GM12865 (cell line): Measurements from ENCODE around the gene BCAS4.
A peak's percentile ranks its signal among the peaks of the same experiment; 100 is the strongest.

Source experiments
- DNase-seq: peaks from one replicate; pipeline ENCODE4 v3.0.0; 2010; ENCODE audit warnings: low read depth
- H3K4me3 ChIP-seq: 2 replicates; pipeline ENCODE4 v1.5.1; 2011; ENCODE audit warnings: mild to moderate bottlenecking, low read depth, low read length, control low read depth
- TF ChIP-seq, protein P1 (sequence below): IDR thresholded peaks from 2 replicates; pipeline ENCODE4 v1.5.1; 2011; ENCODE audit warnings: low read length, control low read depth, low read depth, inconsistent platforms; ENCODE audit not compliant: insufficient read depth; ENCODE audit errors: missing control alignments

Gene BCAS4

DNA sequence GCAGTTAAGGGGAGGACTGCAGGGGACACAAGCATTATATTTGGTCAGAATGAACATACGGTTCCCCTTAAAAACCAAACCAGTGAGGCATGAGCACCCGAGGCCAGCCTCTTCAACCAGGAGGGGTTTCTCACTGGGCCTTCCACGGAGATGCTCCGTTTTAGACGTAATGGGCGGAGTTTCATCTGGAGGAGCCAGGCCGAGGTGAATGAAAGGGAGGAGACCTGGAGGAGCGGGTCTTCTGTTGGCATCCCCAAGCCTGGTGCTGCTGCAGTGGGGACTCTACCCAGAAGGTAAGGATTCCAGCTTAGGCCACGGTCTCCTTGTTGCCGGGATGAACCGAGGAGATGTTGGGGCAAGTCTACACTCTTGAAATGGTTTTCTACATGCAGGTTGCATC lies 89.0 kb downstream of the BCAS4 start:
- H3K4me3 ChIP-seq, result no peak overlapping the region
- TF ChIP-seq, protein P1, sequence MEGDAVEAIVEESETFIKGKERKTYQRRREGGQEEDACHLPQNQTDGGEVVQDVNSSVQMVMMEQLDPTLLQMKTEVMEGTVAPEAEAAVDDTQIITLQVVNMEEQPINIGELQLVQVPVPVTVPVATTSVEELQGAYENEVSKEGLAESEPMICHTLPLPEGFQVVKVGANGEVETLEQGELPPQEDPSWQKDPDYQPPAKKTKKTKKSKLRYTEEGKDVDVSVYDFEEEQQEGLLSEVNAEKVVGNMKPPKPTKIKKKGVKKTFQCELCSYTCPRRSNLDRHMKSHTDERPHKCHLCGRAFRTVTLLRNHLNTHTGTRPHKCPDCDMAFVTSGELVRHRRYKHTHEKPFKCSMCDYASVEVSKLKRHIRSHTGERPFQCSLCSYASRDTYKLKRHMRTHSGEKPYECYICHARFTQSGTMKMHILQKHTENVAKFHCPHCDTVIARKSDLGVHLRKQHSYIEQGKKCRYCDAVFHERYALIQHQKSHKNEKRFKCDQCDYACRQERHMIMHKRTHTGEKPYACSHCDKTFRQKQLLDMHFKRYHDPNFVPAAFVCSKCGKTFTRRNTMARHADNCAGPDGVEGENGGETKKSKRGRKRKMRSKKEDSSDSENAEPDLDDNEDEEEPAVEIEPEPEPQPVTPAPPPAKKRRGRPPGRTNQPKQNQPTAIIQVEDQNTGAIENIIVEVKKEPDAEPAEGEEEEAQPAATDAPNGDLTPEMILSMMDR, result no peak
- DNase-seq, result no peak

DNA sequence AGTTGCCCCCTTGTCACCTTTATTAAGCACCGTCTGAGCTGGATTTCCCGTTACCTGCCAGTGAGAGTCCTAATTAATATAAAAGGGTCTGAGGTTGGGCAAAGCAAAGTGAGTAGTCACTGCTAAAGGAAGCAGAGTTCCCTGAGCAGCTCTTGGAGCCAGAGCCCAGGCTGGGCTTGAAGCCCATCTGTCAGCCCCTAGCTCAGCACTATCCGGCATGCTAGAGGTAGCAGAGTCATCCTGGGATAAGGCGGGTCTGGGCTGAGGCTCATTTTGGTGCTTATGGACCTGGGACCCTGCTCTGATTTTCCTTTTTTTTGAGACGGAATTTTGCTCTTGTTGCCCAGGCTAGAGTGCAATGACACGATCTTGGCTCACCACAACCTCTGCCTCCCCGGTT lies 90.2 kb downstream of the BCAS4 start:
- DNase-seq, result no peak
- H3K4me3 ChIP-seq, result no peak overlapping the region
- TF ChIP-seq, protein P1, result no peak

DNA sequence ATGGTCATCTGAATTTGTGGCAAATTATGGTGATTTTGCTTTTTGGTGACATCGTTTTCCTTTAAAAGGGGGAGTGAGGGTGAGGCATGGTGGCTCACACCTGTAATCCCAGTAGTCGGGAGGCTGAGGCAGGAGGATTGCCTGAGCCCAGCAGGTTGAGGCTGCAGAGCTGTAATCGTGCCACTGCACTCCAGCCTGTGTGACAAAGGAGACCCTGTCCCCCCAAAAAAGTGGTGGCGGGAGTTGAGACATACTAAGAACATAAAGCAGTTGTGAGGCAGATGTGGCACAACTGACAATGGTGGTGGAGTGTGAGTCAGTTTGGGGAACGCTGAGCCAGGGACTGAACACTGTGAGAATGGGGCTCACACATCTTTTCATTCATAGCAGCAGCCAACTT lies 90.9 kb downstream of the BCAS4 start:
- H3K4me3 ChIP-seq, result no peak overlapping the region
- no peak for DNase-seq
- TF ChIP-seq, protein P1, result no peak

DNA sequence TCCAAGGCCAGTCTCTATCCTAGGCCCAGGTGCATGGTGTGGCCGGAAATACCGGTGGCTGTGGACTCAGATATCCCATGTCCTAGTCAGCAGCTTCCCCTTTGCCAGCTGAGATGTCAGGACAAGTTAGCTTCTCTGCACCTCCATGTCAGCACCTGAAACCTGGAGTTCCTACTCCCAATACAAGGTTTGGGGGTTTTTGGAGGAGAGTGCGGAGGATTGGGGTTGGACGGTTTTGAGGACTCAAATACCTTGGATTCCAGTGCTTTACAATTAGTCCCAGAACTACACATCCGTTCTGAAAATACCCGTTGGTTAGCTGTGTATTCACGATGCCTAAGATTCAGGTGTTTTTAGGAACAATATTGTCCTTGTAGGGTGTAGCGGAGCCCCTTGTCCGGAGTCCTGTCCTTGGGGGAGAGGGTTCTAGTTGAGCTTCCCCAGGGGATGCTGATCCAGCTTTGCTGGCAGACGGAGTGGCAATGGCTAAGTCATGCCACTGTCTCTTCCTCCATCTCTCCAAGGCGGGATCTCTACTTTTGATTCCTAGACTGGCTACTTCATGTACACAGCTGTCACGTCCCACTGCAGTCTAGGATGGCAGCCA lies 91.4 kb downstream of the BCAS4 start:
- H3K4me3 ChIP-seq, result no peak overlapping the region
- DNase-seq, result no peak
- TF ChIP-seq, protein P1, result no peak

DNA sequence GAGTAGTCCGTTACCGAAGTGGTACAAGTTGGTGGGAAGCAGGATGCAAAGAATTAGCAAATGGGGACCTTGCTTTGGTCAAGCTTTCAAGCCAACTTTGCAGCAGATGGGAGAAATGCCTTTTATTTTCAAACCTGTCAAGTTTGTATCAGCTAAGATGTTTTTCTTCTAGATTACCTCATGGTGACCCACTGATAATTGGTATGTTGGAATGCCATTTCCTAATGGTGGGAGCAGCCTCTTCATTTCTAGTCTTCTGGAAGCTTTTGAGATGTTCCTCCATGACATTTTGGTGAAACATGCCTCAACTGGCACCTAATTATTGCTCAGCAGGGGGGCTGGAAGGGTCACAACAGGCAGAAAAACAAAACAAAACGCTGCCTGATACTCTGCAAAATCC lies 92.7 kb downstream of the BCAS4 start:
- no peak overlapping the region for H3K4me3 ChIP-seq
- DNase-seq, result no peak
- TF ChIP-seq, protein P1, result no peak

DNA sequence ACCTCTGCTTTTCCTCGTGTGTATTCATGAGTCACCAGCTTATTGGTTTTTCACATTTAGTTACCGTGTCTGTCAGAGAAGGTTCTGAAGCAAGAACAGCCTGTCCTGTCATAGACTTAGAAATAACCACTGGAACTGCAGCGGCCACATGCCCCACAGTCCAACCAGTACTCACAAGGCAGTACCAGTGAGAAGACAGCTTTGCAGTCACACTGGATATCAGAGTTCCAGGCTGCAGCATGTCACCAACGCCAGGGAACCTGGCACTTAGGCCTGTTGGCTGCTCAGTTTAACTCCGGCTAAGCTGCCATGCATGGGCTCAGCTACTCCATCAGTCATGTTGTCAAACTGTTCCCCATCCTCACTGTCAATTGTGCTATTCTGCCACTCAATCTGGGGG lies 96.3 kb downstream of the BCAS4 start:
- no peak for DNase-seq
- H3K4me3 ChIP-seq, result no peak overlapping the region
- TF ChIP-seq, protein P1, result no peak

DNA sequence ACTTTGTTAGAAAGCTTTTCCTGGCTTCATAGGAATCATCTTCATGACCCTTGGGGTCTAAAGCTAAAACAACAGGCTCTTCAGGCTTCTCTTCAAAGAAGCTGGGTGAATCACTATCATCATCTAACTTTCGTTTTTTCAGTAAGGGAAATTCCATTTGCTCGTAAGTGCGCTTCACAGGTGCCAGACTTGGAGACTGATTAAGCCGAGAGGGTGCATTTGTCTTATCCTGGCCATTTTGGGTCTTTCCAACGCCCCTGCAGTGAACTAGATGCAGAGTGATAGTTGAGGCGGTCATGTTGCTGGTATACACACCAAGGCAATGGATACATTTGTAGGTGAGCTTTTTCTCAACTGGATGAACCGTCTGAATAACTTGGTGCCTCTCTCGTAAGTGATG lies 97.5 kb downstream of the BCAS4 start:
- TF ChIP-seq, protein P1, result no peak
- DNase-seq, result peak; percentile 59
- H3K4me3 ChIP-seq, result no peak overlapping the region
